ENCODE results near the gene CADM3.

The CADM3 gene

DNA sequence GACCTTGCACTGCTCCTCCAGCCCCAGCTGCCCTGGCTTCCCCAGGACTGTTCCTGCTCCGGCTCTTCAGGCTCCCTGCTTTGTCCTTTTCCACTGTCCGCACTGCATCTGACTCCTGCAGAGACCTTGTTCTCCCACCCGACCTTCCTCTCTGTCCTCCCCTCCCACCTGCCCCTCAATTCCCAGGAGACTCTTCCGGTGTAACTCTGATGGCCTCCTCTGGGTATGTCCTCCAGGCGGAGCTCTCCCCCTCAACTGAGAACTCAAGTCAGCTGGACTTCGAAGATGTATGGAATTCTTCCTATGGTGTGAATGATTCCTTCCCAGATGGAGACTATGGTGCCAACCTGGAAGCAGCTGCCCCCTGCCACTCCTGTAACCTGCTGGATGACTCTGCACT, 33.8 kb downstream of the CADM3 start:
- Histone ChIP-seq H3K4me3 (replicated peaks; ENCODE audit: insufficient read depth, low read length) (no peak overlapping the region), H3K27me3 (ENCODE audit: insufficient read depth, poor library complexity, severe bottlenecking) (peaks cover 16% of the 10 kb centered on the region), H3K27ac (replicated peaks) (no peak overlapping the region)
- DNase-seq (ENCODE audit: low read depth in 1 of 2, low spot score in 1 of 2): no peak
- TF ChIP-seq POLR2AphosphoS5 (IDR thresholded peaks at IDR 0.05; ENCODE audit: low read depth): no peak
- TF ChIP-seq GABPA (IDR thresholded peaks at IDR 0.05; ENCODE audit: low read depth): no peak
- no peak for TF ChIP-seq SPI1 (IDR thresholded peaks at IDR 0.05; ENCODE audit: borderline replicate concordance, low read depth)
- TF ChIP-seq, protein P1, sequence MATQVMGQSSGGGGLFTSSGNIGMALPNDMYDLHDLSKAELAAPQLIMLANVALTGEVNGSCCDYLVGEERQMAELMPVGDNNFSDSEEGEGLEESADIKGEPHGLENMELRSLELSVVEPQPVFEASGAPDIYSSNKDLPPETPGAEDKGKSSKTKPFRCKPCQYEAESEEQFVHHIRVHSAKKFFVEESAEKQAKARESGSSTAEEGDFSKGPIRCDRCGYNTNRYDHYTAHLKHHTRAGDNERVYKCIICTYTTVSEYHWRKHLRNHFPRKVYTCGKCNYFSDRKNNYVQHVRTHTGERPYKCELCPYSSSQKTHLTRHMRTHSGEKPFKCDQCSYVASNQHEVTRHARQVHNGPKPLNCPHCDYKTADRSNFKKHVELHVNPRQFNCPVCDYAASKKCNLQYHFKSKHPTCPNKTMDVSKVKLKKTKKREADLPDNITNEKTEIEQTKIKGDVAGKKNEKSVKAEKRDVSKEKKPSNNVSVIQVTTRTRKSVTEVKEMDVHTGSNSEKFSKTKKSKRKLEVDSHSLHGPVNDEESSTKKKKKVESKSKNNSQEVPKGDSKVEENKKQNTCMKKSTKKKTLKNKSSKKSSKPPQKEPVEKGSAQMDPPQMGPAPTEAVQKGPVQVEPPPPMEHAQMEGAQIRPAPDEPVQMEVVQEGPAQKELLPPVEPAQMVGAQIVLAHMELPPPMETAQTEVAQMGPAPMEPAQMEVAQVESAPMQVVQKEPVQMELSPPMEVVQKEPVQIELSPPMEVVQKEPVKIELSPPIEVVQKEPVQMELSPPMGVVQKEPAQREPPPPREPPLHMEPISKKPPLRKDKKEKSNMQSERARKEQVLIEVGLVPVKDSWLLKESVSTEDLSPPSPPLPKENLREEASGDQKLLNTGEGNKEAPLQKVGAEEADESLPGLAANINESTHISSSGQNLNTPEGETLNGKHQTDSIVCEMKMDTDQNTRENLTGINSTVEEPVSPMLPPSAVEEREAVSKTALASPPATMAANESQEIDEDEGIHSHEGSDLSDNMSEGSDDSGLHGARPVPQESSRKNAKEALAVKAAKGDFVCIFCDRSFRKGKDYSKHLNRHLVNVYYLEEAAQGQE (IDR thresholded peaks at IDR 0.05; ENCODE audit: insufficient replicate concordance, low read depth): no peak
- TF ChIP-seq CTCF (IDR thresholded peaks at IDR 0.05; ENCODE audit: insufficient read depth, low read length): no peak

GRCh38 chr1:159206110-159206509, 34.7 kb downstream of the CADM3 start:
- TF ChIP-seq CTCF (IDR thresholded peaks at IDR 0.05; ENCODE audit: insufficient read depth, low read length) (no peak), POLR2AphosphoS5 (IDR thresholded peaks at IDR 0.05; ENCODE audit: low read depth) (no peak), SPI1 (IDR thresholded peaks at IDR 0.05; ENCODE audit: borderline replicate concordance, low read depth) (no peak), GABPA (IDR thresholded peaks at IDR 0.05; ENCODE audit: low read depth) (no peak)
- TF ChIP-seq, protein P1 (IDR thresholded peaks at IDR 0.05; ENCODE audit: insufficient replicate concordance, low read depth): no peak
- no peak overlapping the region for H3K27ac ChIP-seq (replicated peaks)
- DNase-seq (ENCODE audit: low read depth in 1 of 2, low spot score in 1 of 2): no peak
- peaks cover 12% of the 10 kb centered on the region for H3K27me3 ChIP-seq (ENCODE audit: insufficient read depth, poor library complexity, severe bottlenecking)
- no peak overlapping the region for H3K4me3 ChIP-seq (replicated peaks; ENCODE audit: insufficient read depth, low read length)

DNA sequence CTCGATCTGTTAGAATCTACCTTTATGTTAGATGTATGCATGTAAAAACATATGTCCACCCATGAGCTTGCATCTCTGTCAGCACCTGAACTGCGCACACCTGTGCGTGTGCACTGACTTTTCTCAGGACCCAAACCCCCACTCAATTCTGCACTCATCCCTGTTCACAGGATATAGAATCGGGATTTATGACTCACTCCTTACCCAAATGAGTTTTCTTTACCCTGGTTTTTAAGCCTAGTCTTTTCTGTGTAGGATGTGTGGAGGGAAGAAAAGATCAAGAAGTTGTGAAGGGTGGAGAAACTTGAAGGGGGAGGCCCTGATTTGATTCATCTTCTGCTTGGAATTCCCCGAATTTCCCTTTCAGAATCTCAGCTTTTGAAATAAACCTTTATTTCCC, 35.7 kb downstream of the CADM3 start:
- no peak for DNase-seq (ENCODE audit: low read depth in 1 of 2, low spot score in 1 of 2)
- Histone ChIP-seq H3K27me3 (ENCODE audit: insufficient read depth, poor library complexity, severe bottlenecking) (peaks cover 15% of the 10 kb centered on the region), H3K27ac (replicated peaks) (no peak overlapping the region), H3K4me3 (replicated peaks; ENCODE audit: insufficient read depth, low read length) (no peak overlapping the region)
- TF ChIP-seq SPI1 (IDR thresholded peaks at IDR 0.05; ENCODE audit: borderline replicate concordance, low read depth): no peak
- no peak for TF ChIP-seq POLR2AphosphoS5 (IDR thresholded peaks at IDR 0.05; ENCODE audit: low read depth)
- no peak for TF ChIP-seq CTCF (IDR thresholded peaks at IDR 0.05; ENCODE audit: insufficient read depth, low read length)
- TF ChIP-seq, protein P1 (IDR thresholded peaks at IDR 0.05; ENCODE audit: insufficient replicate concordance, low read depth): no peak
- TF ChIP-seq GABPA (IDR thresholded peaks at IDR 0.05; ENCODE audit: low read depth): no peak

Measured in HL-60 (cell line).